Measurements from ENCODE around the gene LARGE1.

LARGE1 gene

DNA sequence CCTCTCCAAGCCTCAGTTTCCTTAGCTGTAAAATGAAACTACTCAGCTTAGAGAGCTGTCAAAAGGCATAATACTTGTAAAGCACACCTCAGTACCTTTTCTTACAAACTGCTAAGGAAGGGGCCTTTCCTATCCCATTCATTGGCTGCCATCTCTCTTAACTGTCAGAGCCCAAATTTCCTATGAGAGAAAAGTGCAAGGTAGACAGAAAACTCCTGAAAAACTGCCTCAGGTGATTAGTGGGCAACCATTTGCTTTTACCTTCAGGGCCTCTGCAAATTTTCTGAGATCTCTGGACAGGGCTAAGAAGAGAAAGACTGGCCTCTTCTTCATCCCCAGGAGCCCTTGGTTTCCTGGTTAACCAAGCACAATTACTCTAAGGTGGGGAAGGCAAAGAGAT lies 13.8 kb downstream of the LARGE1 start:
- no peak overlapping the region for H2AFZ ChIP-seq (ENCODE audit: low read length)
- H3K4me1 ChIP-seq (ENCODE audit: insufficient read depth, low read length, poor library complexity, severe bottlenecking), result no peaks in the 10 kb centered on the region
- no peaks in the 10 kb centered on the region for H3K27me3 ChIP-seq (ENCODE audit: insufficient read depth, low read length, poor library complexity, severe bottlenecking)
- H3K4me2 ChIP-seq (ENCODE audit: low read depth, low read length, poor library complexity, severe bottlenecking), result no peak overlapping the region
- H3K36me3 ChIP-seq (ENCODE audit: insufficient read depth, low read length), result no peaks in the 10 kb centered on the region
- H3K9me3 ChIP-seq (ENCODE audit: insufficient read depth, low read depth, low read length), result peaks cover 8% of the 10 kb centered on the region; the same call in 1 of the 2 replicates
- H3F3A ChIP-seq (ENCODE audit: low read depth), result no peaks in the 10 kb centered on the region
- H4K20me1 ChIP-seq (ENCODE audit: insufficient read depth, low read length, poor library complexity, severe bottlenecking), result no peaks in the 10 kb centered on the region
- H3K9me2 ChIP-seq (replicated peaks; ENCODE audit: low read depth, low read length), result no peaks in the 10 kb centered on the region
- TF ChIP-seq CTCF (conservative IDR thresholded peaks at IDR 0.05; ENCODE audit: low read length) (no peak), EZH2phosphoT487 (IDR thresholded peaks at IDR 0.05; ENCODE audit: borderline replicate concordance) (no peak)
- no peaks in the 10 kb centered on the region for H3K79me2 ChIP-seq (ENCODE audit: insufficient read depth, low read length)
- H3K4me3 ChIP-seq (ENCODE audit: low read length, poor library complexity, severe bottlenecking), result no peak overlapping the region
- no peak overlapping the region for H3K9ac ChIP-seq (ENCODE audit: low read depth, low read length, poor library complexity, severe bottlenecking)

GRCh38 chr22:33903012-33903411 lies 17.3 kb downstream of the LARGE1 start:
- Histone ChIP-seq H3K4me1 (ENCODE audit: insufficient read depth, low read length, poor library complexity, severe bottlenecking) (no peaks in the 10 kb centered on the region), H3K4me2 (ENCODE audit: low read depth, low read length, poor library complexity, severe bottlenecking) (no peak overlapping the region), H2AFZ (ENCODE audit: low read length) (no peak overlapping the region), H4K20me1 (ENCODE audit: insufficient read depth, low read length, poor library complexity, severe bottlenecking) (no peaks in the 10 kb centered on the region), H3K36me3 (ENCODE audit: insufficient read depth, low read length) (no peaks in the 10 kb centered on the region), H3K79me2 (ENCODE audit: insufficient read depth, low read length) (no peaks in the 10 kb centered on the region), H3K9me2 (replicated peaks; ENCODE audit: low read depth, low read length) (no peaks in the 10 kb centered on the region), H3K9ac (ENCODE audit: low read depth, low read length, poor library complexity, severe bottlenecking) (no peak overlapping the region), H3K27me3 (ENCODE audit: insufficient read depth, low read length, poor library complexity, severe bottlenecking) (no peaks in the 10 kb centered on the region), H3K9me3 (ENCODE audit: insufficient read depth, low read depth, low read length) (peaks cover 8% of the 10 kb centered on the region; the same call in 1 of the 2 replicates), H3F3A (ENCODE audit: low read depth) (no peaks in the 10 kb centered on the region), H3K4me3 (ENCODE audit: low read length, poor library complexity, severe bottlenecking) (no peak overlapping the region)
- TF ChIP-seq CTCF (conservative IDR thresholded peaks at IDR 0.05; ENCODE audit: low read length) (no peak), EZH2phosphoT487 (IDR thresholded peaks at IDR 0.05; ENCODE audit: borderline replicate concordance) (no peak)

DNA sequence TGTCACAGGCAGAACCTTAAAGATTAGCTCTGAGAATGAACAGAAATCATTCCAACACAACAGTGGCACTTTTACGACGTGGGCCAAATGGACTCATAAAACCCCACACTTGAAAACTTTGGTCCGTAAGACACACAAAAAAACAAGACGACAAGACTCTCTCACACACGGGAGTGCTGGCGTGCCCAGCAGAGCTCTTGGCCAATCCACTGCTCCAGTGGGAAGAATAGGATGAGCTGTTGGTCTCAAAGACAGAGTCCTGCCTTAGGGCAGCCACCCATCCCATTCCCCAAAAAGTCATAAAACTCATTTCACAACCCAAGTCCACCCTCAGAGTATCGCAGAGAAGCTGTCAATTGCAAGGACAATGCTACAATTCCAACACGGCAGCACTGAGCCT lies 18.2 kb downstream of the LARGE1 start:
- Histone ChIP-seq H3K4me3 (ENCODE audit: low read length, poor library complexity, severe bottlenecking) (no peak overlapping the region), H4K20me1 (ENCODE audit: insufficient read depth, low read length, poor library complexity, severe bottlenecking) (no peaks in the 10 kb centered on the region), H3K4me2 (ENCODE audit: low read depth, low read length, poor library complexity, severe bottlenecking) (no peak overlapping the region), H3K9me2 (replicated peaks; ENCODE audit: low read depth, low read length) (no peaks in the 10 kb centered on the region), H3K36me3 (ENCODE audit: insufficient read depth, low read length) (no peaks in the 10 kb centered on the region), H2AFZ (ENCODE audit: low read length) (no peak overlapping the region), H3K9me3 (ENCODE audit: insufficient read depth, low read depth, low read length) (peaks cover 8% of the 10 kb centered on the region; the same call in 1 of the 2 replicates), H3K27me3 (ENCODE audit: insufficient read depth, low read length, poor library complexity, severe bottlenecking) (no peaks in the 10 kb centered on the region), H3K4me1 (ENCODE audit: insufficient read depth, low read length, poor library complexity, severe bottlenecking) (no peaks in the 10 kb centered on the region), H3K9ac (ENCODE audit: low read depth, low read length, poor library complexity, severe bottlenecking) (no peak overlapping the region), H3F3A (ENCODE audit: low read depth) (no peaks in the 10 kb centered on the region), H3K79me2 (ENCODE audit: insufficient read depth, low read length) (no peaks in the 10 kb centered on the region)
- TF ChIP-seq EZH2phosphoT487 (IDR thresholded peaks at IDR 0.05; ENCODE audit: borderline replicate concordance) (no peak), CTCF (conservative IDR thresholded peaks at IDR 0.05; ENCODE audit: low read length) (no peak)
